Body of pancreas (tissue), 4 donors: ENCODE results near the gene CDH20. TPM values are rescaled to one million over a fixed set of nuclear protein-coding genes. Genes with fewer than 3 reads are reported as not detected.
A peak's percentile ranks its signal among the peaks of the same experiment; 100 is the strongest.

Source experiments
- ATAC-seq: fragments of 150-250 bp; one replicate; pipeline ENCODE4 v1.9.1; 2016
- DNase-seq, 4 donors: peaks; one replicate each; pipeline ENCODE4 v3.0.0-alpha.2; 2019
- H3K27ac ChIP-seq, 4 donors: fragments of 200-600 bp; sonication (generic); 1 replicate in 3 of 4; 2 replicates in 1 of 4; pipeline versions ENCODE4 v1.5.1 to v1.6.1; 2016 to 2019; ENCODE audit warnings: mild to moderate bottlenecking in 1 of 4, mixed read lengths in 1 of 4, moderate library complexity in 1 of 4
- H3K27me3 ChIP-seq, 2 donors: fragments of 200-600 bp; sonication (generic); one replicate each; pipeline ENCODE4 v1.6.0; 2016; ENCODE audit warnings: mild to moderate bottlenecking in 1 of 2
- H3K36me3 ChIP-seq, 2 donors: fragments of 200-600 bp; sonication (generic); replicated peaks in 1 of 2; 2 replicates each; pipeline ENCODE4 v1.5.1; 2016; ENCODE audit warnings: low read depth in 2 of 2; ENCODE audit not compliant: insufficient read depth in 1 of 2
- H3K4me1 ChIP-seq: fragments of 200-600 bp; sonication (generic); one replicate; pipeline ENCODE4 v1.6.0; 2016
- H3K4me3 ChIP-seq, 2 donors: fragments of 200-600 bp; sonication (generic); 1 replicate in 1 of 2; 2 replicates in 1 of 2; pipeline ENCODE4 v1.5.1; 2016 to 2019
- H3K9me3 ChIP-seq, 3 donors: fragments of 200-600 bp; sonication (generic); 1 replicate in 2 of 3; 2 replicates in 1 of 3; pipeline ENCODE4 v1.5.1; 2016
- POLR2A ChIP-seq, 3 donors: fragments of 450-650 bp; IDR thresholded peaks; one replicate each; pipeline ENCODE4 v1.6.1; 2016; ENCODE audit warnings: antibody characterized with exemption in 3 of 3, mild to moderate bottlenecking in 2 of 3
- WGBS, 2 donors: methylation state at CpG; one replicate each; pipeline ENCODE4 v1.1.5; 2017; 5-methylcytosine and 5-hydroxymethylcytosine counted together
- intact Hi-C: fragments of 100-400 bp; cut with DNase I; formaldehyde crosslinking; loops from one replicate; pipeline ENCODE4 v1.15.1; 2023
- total RNA-seq, 2 donors: library from RNA; depleted of rRNA; stranded (reverse); fragments of >200 nt; gene quantifications; one replicate each; pipeline ENCODE4 v1.1.0, GENCODE V29; 2016
- TF ChIP-seq, protein P1 (sequence below), 7 experiments: fragments of 450-650 bp in 4 of 7; fragments of 200-600 bp in 3 of 7; sonication (generic) in 3 of 7; IDR thresholded peaks; one replicate each; pipeline ENCODE4 v1.5.1; 2016 to 2019; ENCODE audit warnings: antibody characterized with exemption in 7 of 7

The CDH20 gene
- total RNA-seq, 2 donors from 2014 or later, result 0.26 to 6.3 TPM

DNA sequence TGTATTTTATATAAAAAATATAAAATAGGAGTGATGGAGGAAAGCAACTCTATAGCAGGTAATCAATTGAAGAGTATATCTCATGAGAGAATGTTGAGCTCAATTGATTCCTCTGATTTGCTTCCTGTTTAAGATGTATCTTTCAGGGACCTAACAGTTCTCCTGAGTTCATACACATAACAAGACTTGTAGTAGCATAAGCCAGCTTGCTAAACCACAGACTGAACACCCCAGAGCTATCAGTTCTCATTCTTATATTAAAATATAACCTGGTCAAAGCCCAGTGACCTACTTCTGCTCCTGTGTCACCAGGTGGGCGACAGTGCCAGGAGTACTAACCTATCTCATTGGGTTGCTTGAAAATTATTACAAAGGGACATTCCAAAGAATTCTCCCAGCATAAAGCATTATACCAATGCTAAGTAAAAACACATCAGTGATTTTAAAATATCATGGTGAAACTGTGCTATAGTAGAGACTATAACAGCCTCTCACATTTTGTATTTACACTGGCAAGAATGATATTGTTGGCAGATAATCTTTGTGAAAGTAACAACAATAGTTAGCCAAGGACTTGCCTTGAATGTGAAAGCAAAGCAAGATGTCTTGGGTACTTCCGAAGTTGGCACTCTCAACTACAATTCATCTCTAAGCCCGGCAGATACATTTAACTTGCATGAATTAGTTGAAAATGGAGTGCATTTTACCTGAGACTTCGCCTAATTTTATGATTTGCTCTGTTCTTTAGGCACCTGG, 40.8 kb upstream of the CDH20 start:
- no peaks in the 10 kb centered on the region for H3K27me3 ChIP-seq
- TF ChIP-seq POLR2A (IDR thresholded peaks at IDR 0.05), result no peak
- TF ChIP-seq, protein P1, sequence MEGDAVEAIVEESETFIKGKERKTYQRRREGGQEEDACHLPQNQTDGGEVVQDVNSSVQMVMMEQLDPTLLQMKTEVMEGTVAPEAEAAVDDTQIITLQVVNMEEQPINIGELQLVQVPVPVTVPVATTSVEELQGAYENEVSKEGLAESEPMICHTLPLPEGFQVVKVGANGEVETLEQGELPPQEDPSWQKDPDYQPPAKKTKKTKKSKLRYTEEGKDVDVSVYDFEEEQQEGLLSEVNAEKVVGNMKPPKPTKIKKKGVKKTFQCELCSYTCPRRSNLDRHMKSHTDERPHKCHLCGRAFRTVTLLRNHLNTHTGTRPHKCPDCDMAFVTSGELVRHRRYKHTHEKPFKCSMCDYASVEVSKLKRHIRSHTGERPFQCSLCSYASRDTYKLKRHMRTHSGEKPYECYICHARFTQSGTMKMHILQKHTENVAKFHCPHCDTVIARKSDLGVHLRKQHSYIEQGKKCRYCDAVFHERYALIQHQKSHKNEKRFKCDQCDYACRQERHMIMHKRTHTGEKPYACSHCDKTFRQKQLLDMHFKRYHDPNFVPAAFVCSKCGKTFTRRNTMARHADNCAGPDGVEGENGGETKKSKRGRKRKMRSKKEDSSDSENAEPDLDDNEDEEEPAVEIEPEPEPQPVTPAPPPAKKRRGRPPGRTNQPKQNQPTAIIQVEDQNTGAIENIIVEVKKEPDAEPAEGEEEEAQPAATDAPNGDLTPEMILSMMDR (IDR thresholded peaks at IDR 0.05), result no peak
- DNase-seq (no peak), ATAC-seq (no peak)
- H3K4me3 ChIP-seq, result no peak overlapping the region
- H3K36me3 ChIP-seq, result no peaks in the 10 kb centered on the region
- H3K4me1 ChIP-seq, result no peaks in the 10 kb centered on the region
- H3K27ac ChIP-seq, result no peak overlapping the region
- H3K9me3 ChIP-seq, result no peaks in the 10 kb centered on the region
- intact Hi-C loops, result no loop called here
- WGBS, 2 donors, result 47 to 55% methylated on average over 4 of the region's 4 CpGs

DNA sequence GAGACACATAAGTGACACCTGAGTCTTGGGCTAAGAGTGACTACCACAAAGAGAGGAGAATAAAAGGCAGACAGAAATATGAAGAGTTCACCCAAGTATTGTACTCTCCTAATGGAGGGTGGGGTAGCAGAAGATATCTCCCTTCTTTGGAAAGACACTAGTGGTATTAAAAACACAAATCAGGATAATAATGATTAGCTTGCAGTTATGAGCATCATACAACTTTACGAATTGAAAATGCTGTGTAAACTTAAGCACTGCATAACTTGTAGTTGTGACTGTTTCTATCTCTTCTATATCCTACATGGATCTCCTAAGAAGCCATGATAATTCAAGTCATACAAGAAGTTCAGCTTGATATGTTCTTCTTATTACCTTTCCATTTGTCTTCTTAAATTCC, 38.1 kb upstream of the CDH20 start:
- no peaks in the 10 kb centered on the region for H3K4me1 ChIP-seq
- intact Hi-C loops, result no loop called here
- no peak for TF ChIP-seq POLR2A (IDR thresholded peaks at IDR 0.05)
- TF ChIP-seq, protein P1 (IDR thresholded peaks at IDR 0.05), result no peak
- ATAC-seq (no peak), DNase-seq (no peak)
- H3K27me3 ChIP-seq, result no peaks in the 10 kb centered on the region
- no peak overlapping the region for H3K4me3 ChIP-seq
- no peak overlapping the region for H3K27ac ChIP-seq
- WGBS, 2 donors, result 62 to 65% methylated on average over 1 of the region's 1 CpG
- no peaks in the 10 kb centered on the region for H3K36me3 ChIP-seq
- no peaks in the 10 kb centered on the region for H3K9me3 ChIP-seq

DNA sequence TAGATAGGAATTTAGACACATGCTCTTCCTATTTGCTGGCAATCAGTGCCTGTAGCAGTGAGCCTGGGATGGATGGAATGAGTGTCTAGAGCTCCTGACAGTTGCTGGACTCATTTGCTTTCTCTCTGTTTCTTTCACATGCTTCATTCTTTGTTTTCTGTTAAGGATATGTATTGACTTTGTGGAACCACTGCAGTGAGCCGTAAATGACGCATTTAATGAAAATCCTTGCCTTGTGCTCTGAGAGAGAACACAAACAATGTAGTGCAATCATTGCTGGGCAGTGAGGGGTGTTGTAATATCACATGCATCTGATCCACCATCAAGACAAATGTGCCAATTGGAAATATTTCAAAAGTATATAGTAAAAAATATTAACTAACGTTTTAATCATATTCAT, 25.2 kb upstream of the CDH20 start:
- Histone ChIP-seq H3K27me3 (no peaks in the 10 kb centered on the region), H3K27ac (no peak overlapping the region), H3K36me3 (no peaks in the 10 kb centered on the region), H3K4me3 (no peak overlapping the region), H3K9me3 (no peaks in the 10 kb centered on the region), H3K4me1 (no peaks in the 10 kb centered on the region)
- no peak for TF ChIP-seq POLR2A (IDR thresholded peaks at IDR 0.05)
- TF ChIP-seq, protein P1 (IDR thresholded peaks at IDR 0.05), result no peak
- no peak for DNase-seq
- no peak for ATAC-seq
- intact Hi-C loops, result no loop called here
- WGBS, 2 donors, result 42 to 44% methylated on average over 3 of the region's 3 CpGs

- no peak overlapping the region for H3K4me3 ChIP-seq
- no peaks in the 10 kb centered on the region for H3K9me3 ChIP-seq
- DNase-seq (no peak), ATAC-seq (no peak)
- H3K4me1 ChIP-seq, result no peaks in the 10 kb centered on the region
- H3K27me3 ChIP-seq, result no peaks in the 10 kb centered on the region
- H3K36me3 ChIP-seq, result no peaks in the 10 kb centered on the region
- TF ChIP-seq POLR2A (IDR thresholded peaks at IDR 0.05), result no peak
- intact Hi-C loops, result no loop called here
- 48 to 58% methylated on average over 11 of the region's 11 CpGs for WGBS, 2 donors
- H3K27ac ChIP-seq, result no peak overlapping the region
Observed at GRCh38 chr18:61308795-61309393, 24.3 kb upstream of the CDH20 start.

GRCh38 chr18:61322265-61322873, 10.9 kb upstream of the CDH20 start:
- Histone ChIP-seq H3K4me3 (no peak overlapping the region), H3K9me3 (no peaks in the 10 kb centered on the region), H3K4me1 (no peaks in the 10 kb centered on the region), H3K27ac (no peak overlapping the region), H3K36me3 (no peaks in the 10 kb centered on the region), H3K27me3 (no peaks in the 10 kb centered on the region)
- 20 to 24% methylated on average over 9 of the region's 9 CpGs for WGBS, 2 donors
- intact Hi-C loops, result no loop called here
- ATAC-seq, result peak; percentile 35
- no peak for TF ChIP-seq POLR2A (IDR thresholded peaks at IDR 0.05)
- TF ChIP-seq, protein P1 (IDR thresholded peaks at IDR 0.05), result peak; percentile 16 to 52 (median 46)
- DNase-seq, result peak; percentile 28 to 49 (median 34)
